GM12878 (cell line): ENCODE results near the gene ABCA4.

ENCODE experiments used
- BACH1 ChIP-seq: fragments of 450-650 bp; IDR thresholded peaks from 2 replicates; pipeline ENCODE4 v1.6.1; 2017; ENCODE audit warnings: mild to moderate bottlenecking, borderline replicate concordance
- CBX5 ChIP-seq: sonication (generic); IDR thresholded peaks from 2 replicates; pipeline ENCODE4 v1.6.1; 2016; ENCODE audit warnings: low read depth, moderate library complexity, mild to moderate bottlenecking, inconsistent platforms
- EZH2 ChIP-seq: IDR thresholded peaks from 2 replicates; pipeline ENCODE4 v1.6.1; 2012; ENCODE audit warnings: low read depth, mild to moderate bottlenecking, control low read depth, inconsistent platforms, low read length, borderline replicate concordance; ENCODE audit not compliant: control insufficient read depth
- POLR2A ChIP-seq: IDR thresholded peaks from 2 replicates; pipeline ENCODE4 v1.6.1; 2011; ENCODE audit warnings: low read depth, mild to moderate bottlenecking, low read length
- POLR2AphosphoS5 ChIP-seq: IDR thresholded peaks from 2 replicates; pipeline ENCODE4 v1.6.1; 2011; ENCODE audit warnings: mild to moderate bottlenecking, low read length, inconsistent platforms
- RAD21 ChIP-seq: IDR thresholded peaks from 2 replicates; pipeline ENCODE4 v1.6.1; 2011; ENCODE audit warnings: mild to moderate bottlenecking, low read depth, low read length, moderate library complexity; ENCODE audit not compliant: insufficient read depth
- RBBP5 ChIP-seq: fragments of 200-600 bp; sonication (generic); conservative IDR thresholded peaks from 2 replicates; pipeline ENCODE4 v1.6.1; 2016
- SUPT20H ChIP-seq: IDR thresholded peaks from 2 replicates; pipeline ENCODE4 v1.6.1; 2011; ENCODE audit warnings: low read depth, mild to moderate bottlenecking, low read length, moderate library complexity, borderline replicate concordance; ENCODE audit not compliant: control insufficient read depth
- ZNF274 ChIP-seq: IDR thresholded peaks from one replicate; pipeline ENCODE4 v1.8.0; 2011; ENCODE audit not compliant: insufficient read length, insufficient read depth
- ZSCAN29 ChIP-seq: fragments of 450-650 bp; IDR thresholded peaks from 2 replicates; pipeline ENCODE4 v1.6.1; 2017; ENCODE audit warnings: mild to moderate bottlenecking, moderate library complexity
- TF ChIP-seq, protein P1 (sequence below): IDR thresholded peaks from 2 replicates; pipeline ENCODE4 v1.6.1; 2011; ENCODE audit warnings: low read depth, low read length, improper control_type of control experiment, borderline replicate concordance
- TF ChIP-seq, protein P2 (sequence below), 3 experiments: IDR thresholded peaks in 2 of 3; conservative IDR thresholded peaks in 1 of 3; 2 replicates each; pipeline ENCODE4 v1.5.1; 2011; ENCODE audit warnings: low read depth in 3 of 3, low read length in 3 of 3, mild to moderate bottlenecking in 3 of 3, control low read depth in 2 of 3, moderate library complexity in 2 of 3, inconsistent platforms in 1 of 3, mixed read lengths in 1 of 3; ENCODE audit not compliant: control insufficient read depth in 2 of 3, insufficient read depth in 1 of 3; ENCODE audit errors: extremely low read depth in 1 of 3
- TF ChIP-seq, protein P3 (sequence below): fragments of 450-650 bp; formaldehyde crosslinking; IDR thresholded peaks from 2 replicates; pipeline ENCODE4 v1.5.0; 2022; ENCODE audit warnings: mild to moderate bottlenecking, missing genetic modification characterization
- TF ChIP-seq, protein P4 (sequence below): IDR thresholded peaks from 2 replicates; pipeline ENCODE4 v1.6.1; 2012; ENCODE audit warnings: mild to moderate bottlenecking, low read depth, low read length

GRCh38 chr1:94130851-94131595 lies 10.1 kb upstream of the ABCA4 start:
- TF ChIP-seq EZH2 = no peak
- TF ChIP-seq ZSCAN29 = no peak
- TF ChIP-seq POLR2A = no peak
- no peak for TF ChIP-seq ZNF274
- TF ChIP-seq, protein P1, sequence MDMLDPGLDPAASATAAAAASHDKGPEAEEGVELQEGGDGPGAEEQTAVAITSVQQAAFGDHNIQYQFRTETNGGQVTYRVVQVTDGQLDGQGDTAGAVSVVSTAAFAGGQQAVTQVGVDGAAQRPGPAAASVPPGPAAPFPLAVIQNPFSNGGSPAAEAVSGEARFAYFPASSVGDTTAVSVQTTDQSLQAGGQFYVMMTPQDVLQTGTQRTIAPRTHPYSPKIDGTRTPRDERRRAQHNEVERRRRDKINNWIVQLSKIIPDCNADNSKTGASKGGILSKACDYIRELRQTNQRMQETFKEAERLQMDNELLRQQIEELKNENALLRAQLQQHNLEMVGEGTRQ = no peak
- TF ChIP-seq, protein P2, sequence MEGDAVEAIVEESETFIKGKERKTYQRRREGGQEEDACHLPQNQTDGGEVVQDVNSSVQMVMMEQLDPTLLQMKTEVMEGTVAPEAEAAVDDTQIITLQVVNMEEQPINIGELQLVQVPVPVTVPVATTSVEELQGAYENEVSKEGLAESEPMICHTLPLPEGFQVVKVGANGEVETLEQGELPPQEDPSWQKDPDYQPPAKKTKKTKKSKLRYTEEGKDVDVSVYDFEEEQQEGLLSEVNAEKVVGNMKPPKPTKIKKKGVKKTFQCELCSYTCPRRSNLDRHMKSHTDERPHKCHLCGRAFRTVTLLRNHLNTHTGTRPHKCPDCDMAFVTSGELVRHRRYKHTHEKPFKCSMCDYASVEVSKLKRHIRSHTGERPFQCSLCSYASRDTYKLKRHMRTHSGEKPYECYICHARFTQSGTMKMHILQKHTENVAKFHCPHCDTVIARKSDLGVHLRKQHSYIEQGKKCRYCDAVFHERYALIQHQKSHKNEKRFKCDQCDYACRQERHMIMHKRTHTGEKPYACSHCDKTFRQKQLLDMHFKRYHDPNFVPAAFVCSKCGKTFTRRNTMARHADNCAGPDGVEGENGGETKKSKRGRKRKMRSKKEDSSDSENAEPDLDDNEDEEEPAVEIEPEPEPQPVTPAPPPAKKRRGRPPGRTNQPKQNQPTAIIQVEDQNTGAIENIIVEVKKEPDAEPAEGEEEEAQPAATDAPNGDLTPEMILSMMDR (IDR thresholded peaks at IDR 0.05 in 2 of 3, conservative IDR thresholded peaks at IDR 0.05 in 1 of 3; ENCODE audit: control insufficient read depth in 2 of 3, extremely low read depth in 1 of 3, insufficient read depth in 1 of 3, low read depth in 3 of 3, low read length in 3 of 3) = no peak
- no peak for TF ChIP-seq RAD21
- TF ChIP-seq BACH1 = no peak
- TF ChIP-seq RBBP5 = no peak
- TF ChIP-seq POLR2AphosphoS5 = no peak
- TF ChIP-seq, protein P3, sequence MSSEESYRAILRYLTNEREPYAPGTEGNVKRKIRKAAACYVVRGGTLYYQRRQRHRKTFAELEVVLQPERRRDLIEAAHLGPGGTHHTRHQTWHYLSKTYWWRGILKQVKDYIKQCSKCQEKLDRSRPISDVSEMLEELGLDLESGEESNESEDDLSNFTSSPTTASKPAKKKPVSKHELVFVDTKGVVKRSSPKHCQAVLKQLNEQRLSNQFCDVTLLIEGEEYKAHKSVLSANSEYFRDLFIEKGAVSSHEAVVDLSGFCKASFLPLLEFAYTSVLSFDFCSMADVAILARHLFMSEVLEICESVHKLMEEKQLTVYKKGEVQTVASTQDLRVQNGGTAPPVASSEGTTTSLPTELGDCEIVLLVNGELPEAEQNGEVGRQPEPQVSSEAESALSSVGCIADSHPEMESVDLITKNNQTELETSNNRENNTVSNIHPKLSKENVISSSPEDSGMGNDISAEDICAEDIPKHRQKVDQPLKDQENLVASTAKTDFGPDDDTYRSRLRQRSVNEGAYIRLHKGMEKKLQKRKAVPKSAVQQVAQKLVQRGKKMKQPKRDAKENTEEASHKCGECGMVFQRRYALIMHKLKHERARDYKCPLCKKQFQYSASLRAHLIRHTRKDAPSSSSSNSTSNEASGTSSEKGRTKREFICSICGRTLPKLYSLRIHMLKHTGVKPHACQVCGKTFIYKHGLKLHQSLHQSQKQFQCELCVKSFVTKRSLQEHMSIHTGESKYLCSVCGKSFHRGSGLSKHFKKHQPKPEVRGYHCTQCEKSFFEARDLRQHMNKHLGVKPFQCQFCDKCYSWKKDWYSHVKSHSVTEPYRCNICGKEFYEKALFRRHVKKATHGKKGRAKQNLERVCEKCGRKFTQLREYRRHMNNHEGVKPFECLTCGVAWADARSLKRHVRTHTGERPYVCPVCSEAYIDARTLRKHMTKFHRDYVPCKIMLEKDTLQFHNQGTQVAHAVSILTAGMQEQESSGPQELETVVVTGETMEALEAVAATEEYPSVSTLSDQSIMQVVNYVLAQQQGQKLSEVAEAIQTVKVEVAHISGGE = no peak
- no peak for TF ChIP-seq SUPT20H
- TF ChIP-seq, protein P4, sequence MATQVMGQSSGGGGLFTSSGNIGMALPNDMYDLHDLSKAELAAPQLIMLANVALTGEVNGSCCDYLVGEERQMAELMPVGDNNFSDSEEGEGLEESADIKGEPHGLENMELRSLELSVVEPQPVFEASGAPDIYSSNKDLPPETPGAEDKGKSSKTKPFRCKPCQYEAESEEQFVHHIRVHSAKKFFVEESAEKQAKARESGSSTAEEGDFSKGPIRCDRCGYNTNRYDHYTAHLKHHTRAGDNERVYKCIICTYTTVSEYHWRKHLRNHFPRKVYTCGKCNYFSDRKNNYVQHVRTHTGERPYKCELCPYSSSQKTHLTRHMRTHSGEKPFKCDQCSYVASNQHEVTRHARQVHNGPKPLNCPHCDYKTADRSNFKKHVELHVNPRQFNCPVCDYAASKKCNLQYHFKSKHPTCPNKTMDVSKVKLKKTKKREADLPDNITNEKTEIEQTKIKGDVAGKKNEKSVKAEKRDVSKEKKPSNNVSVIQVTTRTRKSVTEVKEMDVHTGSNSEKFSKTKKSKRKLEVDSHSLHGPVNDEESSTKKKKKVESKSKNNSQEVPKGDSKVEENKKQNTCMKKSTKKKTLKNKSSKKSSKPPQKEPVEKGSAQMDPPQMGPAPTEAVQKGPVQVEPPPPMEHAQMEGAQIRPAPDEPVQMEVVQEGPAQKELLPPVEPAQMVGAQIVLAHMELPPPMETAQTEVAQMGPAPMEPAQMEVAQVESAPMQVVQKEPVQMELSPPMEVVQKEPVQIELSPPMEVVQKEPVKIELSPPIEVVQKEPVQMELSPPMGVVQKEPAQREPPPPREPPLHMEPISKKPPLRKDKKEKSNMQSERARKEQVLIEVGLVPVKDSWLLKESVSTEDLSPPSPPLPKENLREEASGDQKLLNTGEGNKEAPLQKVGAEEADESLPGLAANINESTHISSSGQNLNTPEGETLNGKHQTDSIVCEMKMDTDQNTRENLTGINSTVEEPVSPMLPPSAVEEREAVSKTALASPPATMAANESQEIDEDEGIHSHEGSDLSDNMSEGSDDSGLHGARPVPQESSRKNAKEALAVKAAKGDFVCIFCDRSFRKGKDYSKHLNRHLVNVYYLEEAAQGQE = no peak
- no peak for TF ChIP-seq CBX5
